ENCODE measurements around the gene CFL1. TPM values are rescaled to one million over a fixed set of nuclear protein-coding genes. Genes with fewer than 3 reads are reported as not detected.

Gene CFL1
- total RNA-seq (974 and 1,709 TPM in 2 replicates), polyA plus RNA-seq (1,641 and 2,660 TPM in 2 replicates)

DNA sequence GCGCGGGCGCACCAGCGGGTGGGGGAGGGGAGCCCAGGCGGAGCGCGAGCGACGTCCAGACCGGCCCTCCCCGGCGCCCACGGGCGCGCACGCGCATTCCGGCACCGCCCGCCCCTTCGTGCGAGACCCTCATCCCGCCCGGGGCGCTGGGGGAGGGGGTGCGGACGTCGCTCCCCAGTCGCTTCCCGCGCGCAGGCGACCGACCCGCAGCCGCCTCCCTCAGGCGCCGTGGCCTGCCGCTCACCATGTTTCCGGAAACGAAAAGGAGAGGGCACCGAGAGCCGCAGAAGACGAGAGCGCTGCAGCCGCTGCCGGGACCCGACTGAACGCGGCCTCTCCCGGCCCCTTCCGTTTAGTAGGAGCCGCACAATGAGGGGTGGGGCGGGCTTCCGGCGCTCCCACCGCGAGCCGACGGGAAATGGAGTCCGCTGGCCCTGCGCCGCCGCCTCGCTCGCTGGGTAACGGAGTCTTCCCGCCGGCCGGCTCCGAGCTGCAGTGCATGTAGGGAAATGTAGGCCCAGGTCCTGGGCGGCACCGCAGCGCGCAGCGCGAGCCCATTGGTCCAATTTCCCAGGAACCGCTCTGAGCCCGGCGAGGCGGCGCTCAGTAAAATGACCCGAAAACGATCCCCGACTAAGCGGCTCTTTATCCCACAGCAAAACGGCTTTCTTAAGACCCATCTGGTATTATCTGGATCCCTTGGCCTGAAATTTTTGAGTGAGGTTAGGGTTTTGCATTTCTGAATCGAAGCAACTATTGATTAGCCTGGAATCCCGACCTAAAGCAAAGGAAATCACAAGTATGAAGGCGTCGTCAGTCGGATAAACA, at the start of gene CFL1:
CFL1 (minus strand) TSS at position 328 of the 828 bp plus-strand sequence; CDS start at position 247, 81 bp downstream.
- peak within 1 kb of the TSS; percentile 76 for H3K4me3 ChIP-seq
- peak; percentile 98 to 99 for DNase-seq (ENCODE audit: low read depth in 1 of 2, low spot score in 1 of 2)
- peaks cover 7% of the 10 kb centered on the region for H3K4me1 ChIP-seq (ENCODE audit: low read depth)
- TF ChIP-seq, protein P1, sequence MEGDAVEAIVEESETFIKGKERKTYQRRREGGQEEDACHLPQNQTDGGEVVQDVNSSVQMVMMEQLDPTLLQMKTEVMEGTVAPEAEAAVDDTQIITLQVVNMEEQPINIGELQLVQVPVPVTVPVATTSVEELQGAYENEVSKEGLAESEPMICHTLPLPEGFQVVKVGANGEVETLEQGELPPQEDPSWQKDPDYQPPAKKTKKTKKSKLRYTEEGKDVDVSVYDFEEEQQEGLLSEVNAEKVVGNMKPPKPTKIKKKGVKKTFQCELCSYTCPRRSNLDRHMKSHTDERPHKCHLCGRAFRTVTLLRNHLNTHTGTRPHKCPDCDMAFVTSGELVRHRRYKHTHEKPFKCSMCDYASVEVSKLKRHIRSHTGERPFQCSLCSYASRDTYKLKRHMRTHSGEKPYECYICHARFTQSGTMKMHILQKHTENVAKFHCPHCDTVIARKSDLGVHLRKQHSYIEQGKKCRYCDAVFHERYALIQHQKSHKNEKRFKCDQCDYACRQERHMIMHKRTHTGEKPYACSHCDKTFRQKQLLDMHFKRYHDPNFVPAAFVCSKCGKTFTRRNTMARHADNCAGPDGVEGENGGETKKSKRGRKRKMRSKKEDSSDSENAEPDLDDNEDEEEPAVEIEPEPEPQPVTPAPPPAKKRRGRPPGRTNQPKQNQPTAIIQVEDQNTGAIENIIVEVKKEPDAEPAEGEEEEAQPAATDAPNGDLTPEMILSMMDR (IDR thresholded peaks at IDR 0.05; ENCODE audit: low read depth, low read length) = no peak
- H3K9me3 ChIP-seq (ENCODE audit: low read depth) = no peaks in the 10 kb centered on the region
- H3K36me3 ChIP-seq = peaks cover 37% of the 10 kb centered on the region
- no peaks in the 10 kb centered on the region for H3K27me3 ChIP-seq
- H3K27ac ChIP-seq = peak within 1 kb of the TSS; percentile 99

DNA sequence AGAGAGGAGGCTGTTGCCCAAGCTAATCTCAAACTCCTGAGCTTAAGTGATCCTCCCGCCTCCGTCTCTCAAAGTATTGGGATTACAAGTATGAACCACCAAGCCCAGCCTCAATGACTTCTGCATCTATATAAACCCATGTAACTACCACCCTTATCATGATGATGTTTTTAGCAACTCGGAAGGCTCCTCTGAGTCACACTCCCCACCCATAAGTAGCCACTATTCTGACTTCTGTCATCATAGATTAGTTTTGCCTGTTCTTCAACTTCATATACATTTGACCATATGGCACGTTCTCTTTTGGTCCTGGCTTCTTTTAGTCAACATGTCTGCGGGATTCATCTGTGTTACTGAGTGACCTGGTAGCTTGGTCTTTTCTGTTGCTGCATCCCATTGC, 48.6 kb upstream of the CFL1 start:
- TF ChIP-seq, protein P1 (IDR thresholded peaks at IDR 0.05; ENCODE audit: low read depth, low read length) = no peak
- H3K36me3 ChIP-seq = no peaks in the 10 kb centered on the region
- H3K4me1 ChIP-seq (ENCODE audit: low read depth) = no peaks in the 10 kb centered on the region
- no peak overlapping the region for H3K4me3 ChIP-seq
- no peak for DNase-seq (ENCODE audit: low read depth in 1 of 2, low spot score in 1 of 2)
- H3K27me3 ChIP-seq = peaks cover 60% of the 10 kb centered on the region
- H3K9me3 ChIP-seq (ENCODE audit: low read depth) = no peaks in the 10 kb centered on the region
- no peak overlapping the region for H3K27ac ChIP-seq

DNA sequence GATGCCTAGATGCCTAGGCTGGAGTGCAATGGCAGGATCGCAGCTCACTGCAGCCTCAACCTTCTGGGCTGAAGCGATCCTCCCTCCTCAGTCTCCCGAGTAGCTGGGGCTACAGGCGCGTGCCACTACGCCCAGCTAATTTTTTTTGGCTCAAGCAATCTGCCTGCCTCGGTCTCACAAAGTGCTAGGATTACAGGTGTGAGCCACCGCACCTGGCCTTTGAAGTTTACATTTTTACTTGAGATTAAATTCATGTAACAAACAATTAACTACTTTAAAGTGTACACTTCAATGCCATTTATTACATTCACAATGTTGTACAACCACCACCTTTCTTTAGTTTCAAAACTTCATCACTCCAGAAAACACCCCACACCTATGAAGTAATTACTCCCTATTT, 45.7 kb upstream of the CFL1 start:
- TF ChIP-seq, protein P1 (IDR thresholded peaks at IDR 0.05; ENCODE audit: low read depth, low read length) = no peak
- Histone ChIP-seq H3K4me3 (no peak overlapping the region), H3K9me3 (ENCODE audit: low read depth) (no peaks in the 10 kb centered on the region), H3K4me1 (ENCODE audit: low read depth) (no peaks in the 10 kb centered on the region), H3K27ac (no peak overlapping the region), H3K27me3 (peaks cover 84% of the 10 kb centered on the region), H3K36me3 (no peaks in the 10 kb centered on the region)
- DNase-seq (ENCODE audit: low read depth in 1 of 2, low spot score in 1 of 2) = no peak

DNA sequence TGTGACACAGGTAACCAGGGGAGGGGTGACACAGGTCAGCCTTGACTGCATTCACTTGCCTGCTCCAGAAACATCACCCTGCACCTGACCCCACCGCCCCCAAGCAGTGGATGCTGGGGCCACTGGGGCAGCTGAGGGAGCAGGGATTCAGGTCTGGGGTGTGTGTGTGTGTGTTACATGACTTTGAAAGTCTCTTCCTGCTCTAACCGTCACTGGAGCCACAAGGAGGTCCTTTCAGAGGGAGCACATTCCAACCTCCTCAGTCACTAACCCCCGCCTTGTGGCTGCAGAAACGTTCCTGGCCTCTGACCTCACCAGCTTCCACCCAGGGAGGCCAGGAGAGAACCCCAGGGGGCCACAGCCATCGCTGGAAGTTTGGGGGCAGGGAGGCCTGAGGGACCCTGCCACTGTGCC, 45.1 kb upstream of the CFL1 start:
- peak in 1 of 2 donors; percentile 69 for DNase-seq (ENCODE audit: low read depth in 1 of 2, low spot score in 1 of 2)
- H3K27me3 ChIP-seq = peaks cover 84% of the 10 kb centered on the region
- TF ChIP-seq, protein P1 (IDR thresholded peaks at IDR 0.05; ENCODE audit: low read depth, low read length) = no peak

DNA sequence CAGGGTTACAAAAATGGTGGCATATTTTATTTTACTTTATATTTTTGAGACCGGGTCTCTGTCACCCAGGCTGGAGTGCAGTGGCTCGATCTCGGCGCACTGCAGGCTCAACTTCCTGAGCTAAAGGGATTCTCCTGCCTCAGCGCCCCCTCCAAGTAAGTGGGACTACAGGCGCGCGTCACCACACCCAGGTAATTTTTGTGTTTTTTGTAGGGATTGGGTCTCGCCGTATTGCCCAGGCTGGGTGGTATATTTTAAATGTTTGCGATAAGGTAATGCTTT, 42.9 kb upstream of the CFL1 start:
- DNase-seq (ENCODE audit: low read depth in 1 of 2, low spot score in 1 of 2) = no peak
- peaks cover 87% of the 10 kb centered on the region for H3K27me3 ChIP-seq
- no peak overlapping the region for H3K27ac ChIP-seq
- peak overlapping the region; percentile 35 for H3K4me3 ChIP-seq
- no peaks in the 10 kb centered on the region for H3K4me1 ChIP-seq (ENCODE audit: low read depth)
- H3K36me3 ChIP-seq = no peaks in the 10 kb centered on the region
- TF ChIP-seq, protein P1 (IDR thresholded peaks at IDR 0.05; ENCODE audit: low read depth, low read length) = no peak
- H3K9me3 ChIP-seq (ENCODE audit: low read depth) = no peaks in the 10 kb centered on the region

More for the DNA sequence above, 45.1 kb upstream of the CFL1 start:
- Histone ChIP-seq H3K4me3 (no peak overlapping the region), H3K36me3 (no peaks in the 10 kb centered on the region), H3K4me1 (ENCODE audit: low read depth) (no peaks in the 10 kb centered on the region), H3K9me3 (ENCODE audit: low read depth) (no peaks in the 10 kb centered on the region), H3K27ac (no peak overlapping the region)

Measured in cardiac muscle cell (in vitro differentiated cells and primary cell).